Activated naive CD4-positive, alpha-beta T cell treated with anti-CD3 and anti-CD28 coated beads for 36 hours (primary cell): ENCODE measurements around the gene H19. TPM values are rescaled to one million over a fixed set of nuclear protein-coding genes. Genes with fewer than 3 reads are reported as not detected.

Experiments
- CTCF ChIA-PET: fragments of 350-600 bp; sonication (Branson Sonifier 250); formaldehyde crosslinking; loops from one replicate; lab custom pipeline; 2021; ENCODE audit warnings: antibody characterized with exemption; lab: Charles Lee
- DNase-seq: peaks from one replicate; pipeline ENCODE4 v3.0.0-alpha.2; 2020
- H3K27ac Mint-ChIP-seq: one replicate; pipeline ENCODE4 v1.8.0; 2021; ENCODE audit warnings: mild to moderate bottlenecking, mixed read lengths
- H3K27me3 Mint-ChIP-seq: one replicate; pipeline ENCODE4 v1.8.0; 2021; ENCODE audit warnings: low read depth, mixed read lengths
- H3K36me3 Mint-ChIP-seq: one replicate; pipeline ENCODE4 v1.8.0; 2021; ENCODE audit warnings: low read depth, mixed read lengths
- H3K4me1 Mint-ChIP-seq: one replicate; pipeline ENCODE4 v1.8.0; 2021; ENCODE audit warnings: low read depth, mixed read lengths
- H3K4me3 Mint-ChIP-seq: one replicate; pipeline ENCODE4 v1.8.0; 2021; ENCODE audit warnings: mild to moderate bottlenecking, moderate library complexity, mixed read lengths
- H3K9me3 Mint-ChIP-seq: one replicate; pipeline ENCODE4 v1.8.0; 2021; ENCODE audit warnings: mixed read lengths
- intact Hi-C: fragments of 100-400 bp; cut with micrococcal nuclease; formaldehyde crosslinking; loops from one replicate; pipeline ENCODE4 v1.15.1; 2023
- total RNA-seq, 2 experiments: library from RNA; stranded (reverse); gene quantifications; one replicate each; pipeline ENCODE4 v1.2.3, GENCODE V29; 2021

Gene H19
- total RNA-seq, 2 experiments from 2014 or later = not detected

GRCh38 chr11:1979607-1980006, 18.0 kb downstream of the H19 start:
- H3K36me3 Mint-ChIP-seq = no peaks in the 10 kb centered on the region

GRCh38 chr11:1978720-1979473, 18.7 kb downstream of the H19 start:
- H3K27me3 Mint-ChIP-seq = no peaks in the 10 kb centered on the region
- DNase-seq = no peak
- CTCF ChIA-PET = no interaction called here

More at GRCh38 chr11:1979607-1980006, 18.0 kb downstream of the H19 start:
- intact Hi-C loops = no loop called here
- Mint-ChIP-seq H3K27me3 (no peaks in the 10 kb centered on the region), H3K4me3 (no peak overlapping the region), H3K9me3 (no peaks in the 10 kb centered on the region), H3K4me1 (no peaks in the 10 kb centered on the region), H3K27ac (no peak overlapping the region)
- no peak for DNase-seq
- CTCF ChIA-PET = no interaction called here

GRCh38 chr11:1975185-1975584, 22.5 kb downstream of the H19 start:
- DNase-seq = no peak
- no peaks in the 10 kb centered on the region for H3K4me1 Mint-ChIP-seq

More at GRCh38 chr11:1978720-1979473, 18.7 kb downstream of the H19 start:
- Mint-ChIP-seq H3K27ac (no peak overlapping the region), H3K4me1 (no peaks in the 10 kb centered on the region), H3K9me3 (no peaks in the 10 kb centered on the region), H3K36me3 (no peaks in the 10 kb centered on the region), H3K4me3 (no peak overlapping the region)
- intact Hi-C loops = no loop called here

GRCh38 chr11:1970956-1971355, 26.7 kb downstream of the H19 start:
- Mint-ChIP-seq H3K4me3 (no peak overlapping the region), H3K9me3 (no peaks in the 10 kb centered on the region), H3K36me3 (no peaks in the 10 kb centered on the region), H3K27ac (no peak overlapping the region), H3K27me3 (no peaks in the 10 kb centered on the region), H3K4me1 (no peaks in the 10 kb centered on the region)
- intact Hi-C loops = no loop called here
- CTCF ChIA-PET = no interaction called here
- DNase-seq = no peak

More at GRCh38 chr11:1975185-1975584, 22.5 kb downstream of the H19 start:
- no peaks in the 10 kb centered on the region for H3K36me3 Mint-ChIP-seq
- intact Hi-C loops = no loop called here
- H3K9me3 Mint-ChIP-seq = no peaks in the 10 kb centered on the region
- no peak overlapping the region for H3K4me3 Mint-ChIP-seq
- H3K27me3 Mint-ChIP-seq = no peaks in the 10 kb centered on the region
- no peak overlapping the region for H3K27ac Mint-ChIP-seq
- CTCF ChIA-PET = no interaction called here

- Mint-ChIP-seq H3K4me3 (no peak overlapping the region), H3K27ac (no peak overlapping the region), H3K27me3 (no peaks in the 10 kb centered on the region), H3K36me3 (no peaks in the 10 kb centered on the region), H3K4me1 (no peaks in the 10 kb centered on the region), H3K9me3 (no peaks in the 10 kb centered on the region)
- no peak for DNase-seq
- CTCF ChIA-PET = no interaction called here
- intact Hi-C loops = no loop called here
Measured at GRCh38 chr11:1969776-1970175, 27.9 kb downstream of the H19 start.

GRCh38 chr11:1969035-1969434, 28.6 kb downstream of the H19 start:
- intact Hi-C loops = no loop called here
- Mint-ChIP-seq H3K27me3 (no peaks in the 10 kb centered on the region), H3K4me3 (no peak overlapping the region), H3K9me3 (no peaks in the 10 kb centered on the region), H3K36me3 (no peaks in the 10 kb centered on the region), H3K4me1 (no peaks in the 10 kb centered on the region), H3K27ac (no peak overlapping the region)
- DNase-seq = no peak
- CTCF ChIA-PET = no interaction called here

- no peaks in the 10 kb centered on the region for H3K36me3 Mint-ChIP-seq
- no peak overlapping the region for H3K4me3 Mint-ChIP-seq
- CTCF ChIA-PET = interaction anchor here (1.0 kb wide), 1 partner anchor 184 kb away, joined by 3 read pairs; no protein-coding TSS in a partner anchor
- no peaks in the 10 kb centered on the region for H3K9me3 Mint-ChIP-seq
- H3K27ac Mint-ChIP-seq = no peak overlapping the region
- DNase-seq = no peak
- H3K27me3 Mint-ChIP-seq = no peaks in the 10 kb centered on the region
- H3K4me1 Mint-ChIP-seq = no peaks in the 10 kb centered on the region
- intact Hi-C loops = no loop called here
Measured at GRCh38 chr11:1968454-1969002, 29.1 kb downstream of the H19 start.

- no peak overlapping the region for H3K4me3 Mint-ChIP-seq
- no peaks in the 10 kb centered on the region for H3K4me1 Mint-ChIP-seq
- CTCF ChIA-PET = interaction anchor here (0.7 to 1.1 kb wide), 4 partner anchors 29 to 194 kb away, joined by 3 read pairs; no protein-coding TSS in a partner anchor
- H3K27ac Mint-ChIP-seq = no peak overlapping the region
- intact Hi-C loops = no loop called here
- H3K36me3 Mint-ChIP-seq = no peaks in the 10 kb centered on the region
- H3K27me3 Mint-ChIP-seq = no peaks in the 10 kb centered on the region
- no peaks in the 10 kb centered on the region for H3K9me3 Mint-ChIP-seq
- DNase-seq = no peak
Measured at GRCh38 chr11:1967641-1968225, 29.9 kb downstream of the H19 start.

GRCh38 chr11:1966531-1966930, 31.1 kb downstream of the H19 start:
- no peak for DNase-seq
- Mint-ChIP-seq H3K36me3 (no peaks in the 10 kb centered on the region), H3K4me1 (no peaks in the 10 kb centered on the region), H3K27me3 (no peaks in the 10 kb centered on the region), H3K4me3 (no peak overlapping the region), H3K9me3 (no peaks in the 10 kb centered on the region), H3K27ac (no peak overlapping the region)
- intact Hi-C loops = no loop called here
- CTCF ChIA-PET = interaction anchor here (1.1 kb wide), 1 partner anchor 192 kb away, joined by 3 read pairs; no protein-coding TSS in a partner anchor

GRCh38 chr11:1964955-1965354, 32.7 kb downstream of the H19 start:
- Mint-ChIP-seq H3K36me3 (no peaks in the 10 kb centered on the region), H3K9me3 (no peaks in the 10 kb centered on the region), H3K27ac (no peak overlapping the region)

GRCh38 chr11:1964348-1964747, 33.3 kb downstream of the H19 start:
- Mint-ChIP-seq H3K27ac (no peak overlapping the region), H3K4me3 (no peak overlapping the region), H3K36me3 (no peaks in the 10 kb centered on the region), H3K9me3 (no peaks in the 10 kb centered on the region), H3K4me1 (no peaks in the 10 kb centered on the region), H3K27me3 (no peaks in the 10 kb centered on the region)
- intact Hi-C loops = no loop called here
- CTCF ChIA-PET = interaction anchor here (1.0 to 1.6 kb wide), 2 partner anchors 187 to 270 kb away, joined by 3 read pairs; no protein-coding TSS in a partner anchor
- no peak for DNase-seq

More at GRCh38 chr11:1964955-1965354, 32.7 kb downstream of the H19 start:
- CTCF ChIA-PET = interaction anchor here (1.0 kb wide), 1 partner anchor 271 kb away, joined by 3 read pairs; no protein-coding TSS in a partner anchor
- intact Hi-C loops = no loop called here
- H3K4me3 Mint-ChIP-seq = no peak overlapping the region
- H3K27me3 Mint-ChIP-seq = no peaks in the 10 kb centered on the region
- DNase-seq = no peak
- H3K4me1 Mint-ChIP-seq = no peaks in the 10 kb centered on the region

GRCh38 chr11:1963864-1964263, 33.8 kb downstream of the H19 start:
- H3K27me3 Mint-ChIP-seq = no peaks in the 10 kb centered on the region
- DNase-seq = no peak
- H3K27ac Mint-ChIP-seq = no peak overlapping the region
- CTCF ChIA-PET = interaction anchor here (1.6 kb wide), 1 partner anchor 188 kb away, joined by 3 read pairs; no protein-coding TSS in a partner anchor
- no peaks in the 10 kb centered on the region for H3K4me1 Mint-ChIP-seq
- intact Hi-C loops = no loop called here
- H3K9me3 Mint-ChIP-seq = no peaks in the 10 kb centered on the region
- no peaks in the 10 kb centered on the region for H3K36me3 Mint-ChIP-seq
- H3K4me3 Mint-ChIP-seq = no peak overlapping the region
